ENCODE results near the gene S100A12. TPM values are rescaled to one million over a fixed set of nuclear protein-coding genes. Genes with fewer than 3 reads are reported as not detected.
"Not testable (repeated sequence)": the region's sequence is repeated elsewhere in the genome, so short reads cannot be mapped to it uniquely, and the experiment has no call there.

Gene S100A12
- total RNA-seq, 1 donor from 2014 or later, result 2.4 TPM

GRCh38 chr1:153357853-153358690 lies 17.3 kb downstream of the S100A12 start, which contains the start of gene S100A9:
Gene S100A9, plus strand, starts transcription at chr1:153357854. Its CDS starts 430 bp downstream, at chr1:153358284.
- DNase-seq, result no peak
- intact Hi-C loops (cut with DNase I), result no loop called here
- ATAC-seq (ENCODE audit: poor library complexity), result no peak

- peak; percentile 68 for ATAC-seq (ENCODE audit: poor library complexity)
- DNase-seq, result peak; percentile 86
- intact Hi-C loops (cut with DNase I), result no loop called here
These were observed 18.2 kb downstream of the S100A12 start for GRCh38 chr1:153357076-153357852.

GRCh38 chr1:153356392-153357075 lies 18.9 kb downstream of the S100A12 start:
- intact Hi-C loops (cut with DNase I), result no loop called here
- DNase-seq (no peak), ATAC-seq (ENCODE audit: poor library complexity) (no peak)

DNA sequence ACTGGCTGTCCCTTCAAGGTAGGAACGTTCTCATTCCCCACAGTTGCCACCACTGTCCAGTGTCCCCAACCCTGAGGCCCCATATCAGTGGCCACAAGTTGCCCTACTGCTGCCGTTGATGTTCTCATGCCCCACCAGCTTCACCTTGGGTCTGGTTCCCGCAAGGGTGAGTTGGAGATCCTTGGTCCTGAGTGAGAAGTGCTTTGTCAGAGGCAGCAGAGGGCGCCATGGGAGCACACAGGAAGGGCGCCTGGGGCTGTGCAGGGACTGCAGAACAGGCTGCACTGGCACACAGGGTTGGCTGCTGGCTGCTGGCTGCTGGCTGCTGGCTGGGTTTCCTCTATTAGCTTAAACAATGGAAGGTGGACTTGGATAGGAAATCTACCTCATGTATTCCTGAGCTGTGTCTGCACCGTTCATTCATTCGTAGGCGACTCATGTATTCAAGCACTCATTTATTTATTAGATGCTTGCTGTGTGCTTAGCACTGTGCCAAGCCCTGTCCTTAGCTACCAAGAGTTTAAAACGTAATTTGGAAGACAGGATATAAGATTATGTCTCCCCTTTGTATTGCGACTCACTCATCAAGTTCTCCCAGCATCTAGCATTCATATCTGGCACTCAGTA lies 19.9 kb downstream of the S100A12 start:
- peak; percentile 58 for ATAC-seq (ENCODE audit: poor library complexity)
- intact Hi-C loops (cut with DNase I), result no loop called here
- DNase-seq, result peak; percentile 81

GRCh38 chr1:153354515-153355193 lies 20.8 kb downstream of the S100A12 start:
- no peak for ATAC-seq (ENCODE audit: poor library complexity)
- DNase-seq, result no peak
- intact Hi-C loops (cut with DNase I), result no loop called here

- no peak for ATAC-seq (ENCODE audit: poor library complexity)
- DNase-seq, result no peak
- intact Hi-C loops (cut with DNase I), result loop anchor here (2.0 kb wide), 1 partner anchor 141 kb away; no protein-coding TSS in a partner anchor
These were observed 22.0 kb downstream of the S100A12 start for GRCh38 chr1:153353226-153353947.

GRCh38 chr1:153352523-153352922 lies 22.9 kb downstream of the S100A12 start:
- intact Hi-C loops (cut with DNase I), result loop anchor here (2.0 kb wide), 1 partner anchor 142 kb away; no protein-coding TSS in a partner anchor

DNA sequence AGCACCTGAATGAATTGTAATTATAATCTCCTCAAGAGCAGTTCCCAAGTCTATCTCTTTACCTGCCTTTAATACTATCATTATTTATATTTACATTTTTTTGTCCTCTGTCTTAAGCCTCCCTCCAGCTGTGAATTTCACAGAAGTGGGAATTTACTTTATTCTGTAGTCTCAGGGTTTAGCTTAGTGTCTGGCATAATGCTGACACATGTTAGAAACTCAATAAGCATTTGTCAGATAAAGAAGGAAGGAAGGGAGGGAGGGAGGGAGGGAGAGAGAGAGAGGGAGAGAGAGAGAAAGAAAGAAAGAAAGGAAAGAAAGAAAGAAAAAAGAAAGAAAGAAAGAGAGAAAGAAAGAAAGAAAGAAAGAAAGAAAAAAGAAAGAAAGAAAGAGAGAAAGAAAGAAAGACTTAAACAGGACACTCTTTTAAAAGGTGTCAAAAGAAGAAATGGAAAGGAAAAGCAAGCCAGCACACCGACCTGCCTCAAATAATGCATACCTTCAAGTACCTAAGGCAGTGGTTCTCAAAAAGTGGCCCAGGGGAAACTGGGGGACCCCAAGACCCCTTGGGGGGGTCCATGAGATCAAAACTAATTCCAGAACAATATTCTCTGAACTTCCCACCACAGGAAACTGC lies 25.0 kb downstream of the S100A12 start:
- DNase-seq (no peak), ATAC-seq (ENCODE audit: poor library complexity) (no peak)
- intact Hi-C loops (cut with DNase I), result no loop called here

More at GRCh38 chr1:153352523-153352922, 22.9 kb downstream of the S100A12 start:
- DNase-seq (peak; percentile 79), ATAC-seq (ENCODE audit: poor library complexity) (peak; percentile 81)

DNA sequence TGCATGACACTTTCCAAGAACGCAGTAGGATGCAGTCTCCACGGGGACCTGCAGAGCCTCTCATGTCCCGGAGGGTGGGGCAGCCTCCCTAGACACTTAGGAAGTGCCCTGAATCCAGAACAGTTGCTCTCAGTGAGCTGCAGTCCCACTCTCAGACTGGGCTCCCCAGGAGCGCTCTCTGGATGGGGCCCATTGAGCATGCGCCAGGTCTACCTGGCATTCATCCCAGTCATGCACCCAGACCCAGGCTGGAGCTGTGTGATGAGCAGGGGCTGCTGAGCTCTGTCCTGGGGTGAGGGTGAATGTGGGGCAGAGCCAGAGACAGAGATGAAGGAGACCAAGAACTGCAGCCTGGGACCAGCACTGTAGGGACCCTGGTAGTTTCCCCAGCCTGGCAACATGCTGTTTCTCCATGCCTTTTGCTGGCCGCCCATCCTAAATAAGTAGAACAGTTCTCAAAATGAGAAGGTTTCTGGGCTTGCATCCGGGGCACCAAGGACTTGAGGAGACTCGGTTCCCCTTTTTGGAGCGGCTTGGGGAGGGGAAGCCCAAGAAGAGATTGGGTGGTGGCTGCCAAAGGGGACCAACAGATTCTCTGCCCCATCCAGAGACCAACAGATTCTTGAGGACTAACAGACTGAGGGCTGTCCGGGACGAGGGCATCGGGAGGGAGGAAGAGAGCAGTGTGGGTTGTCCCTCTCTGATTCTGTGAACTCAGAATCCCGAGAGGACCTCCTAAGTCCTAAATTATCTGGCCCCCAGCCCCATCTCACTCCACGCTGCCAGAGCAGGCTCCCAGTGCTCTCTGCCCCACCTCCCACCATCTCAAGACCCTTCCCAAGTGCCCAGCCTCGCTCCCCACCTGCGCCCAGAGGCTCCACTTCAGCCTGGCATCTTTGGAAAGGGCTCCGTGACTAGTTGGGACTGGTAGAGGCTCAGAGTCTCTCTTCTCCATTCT lies 25.8 kb downstream of the S100A12 start:
- no peak for ATAC-seq (ENCODE audit: poor library complexity)
- intact Hi-C loops (cut with DNase I), result no loop called here
- DNase-seq, result no peak

GRCh38 chr1:153348511-153349362 lies 26.7 kb downstream of the S100A12 start, which contains the start of gene PGLYRP4:
Gene PGLYRP4, minus strand, starts transcription at chr1:153348841. Its CDS starts 909 bp downstream, at chr1:153347932.
- DNase-seq (no peak), ATAC-seq (ENCODE audit: poor library complexity) (no peak)
- intact Hi-C loops (cut with DNase I), result no loop called here

DNA sequence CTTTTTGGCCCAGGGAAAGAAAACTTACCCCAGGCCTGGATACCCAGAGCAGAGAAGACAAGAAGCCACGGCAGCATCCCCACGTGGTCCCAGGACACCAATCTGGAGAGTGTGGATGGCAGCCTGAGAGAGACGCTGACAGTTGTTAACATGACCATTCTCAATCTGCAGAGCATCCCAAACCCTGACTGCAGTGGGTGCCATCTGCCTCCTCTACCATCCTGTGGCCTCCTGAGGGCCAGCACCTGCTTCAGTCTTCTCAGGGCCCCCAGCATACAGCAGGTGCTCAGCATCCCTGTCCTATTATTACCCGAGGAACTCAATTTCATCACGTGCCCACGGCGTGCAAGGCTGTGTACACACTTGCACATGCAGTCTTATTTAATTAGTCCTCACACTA lies 27.6 kb downstream of the S100A12 start:
- no peak for ATAC-seq (ENCODE audit: poor library complexity)
- intact Hi-C loops (cut with DNase I), result no loop called here
- DNase-seq, result no peak

DNA sequence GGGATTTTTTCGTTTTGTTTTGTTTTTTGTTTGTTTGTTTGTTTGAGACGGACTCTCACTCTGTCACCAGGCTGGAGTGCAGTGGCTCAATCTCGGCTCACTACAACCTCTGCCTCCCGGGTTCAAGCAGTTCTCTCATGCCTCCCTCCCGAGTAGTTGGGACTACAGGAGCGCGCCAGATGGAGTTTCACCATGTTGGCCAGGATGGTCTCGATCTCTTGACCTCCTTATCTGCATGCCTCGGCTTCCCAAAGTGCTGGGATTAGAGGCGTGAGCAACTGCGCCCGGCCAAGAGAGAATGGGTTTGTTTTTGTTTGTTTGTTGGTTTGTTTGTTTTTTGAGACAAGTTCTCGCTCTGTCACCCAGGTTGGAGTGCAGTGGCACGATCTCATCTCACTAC lies 28.4 kb downstream of the S100A12 start:
- intact Hi-C loops (cut with DNase I); DNase-seq; ATAC-seq (ENCODE audit: poor library complexity): not testable (repeated sequence)

- DNase-seq (no peak), ATAC-seq (ENCODE audit: poor library complexity) (no peak)
- intact Hi-C loops (cut with DNase I), result no loop called here
These were observed 29.2 kb downstream of the S100A12 start for GRCh38 chr1:153346077-153346723.

Measured in Right ventricle myocardium superior (tissue), 1 donor.